Heart left ventricle (tissue), 13 donors: ENCODE measurements around the gene DAGLA.

Experiments used
- POLR2A ChIP-seq, 2 donors: fragments of 450-650 bp; IDR thresholded peaks; one replicate each; pipeline ENCODE4 v1.6.1; 2017; ENCODE audit warnings: antibody characterized with exemption in 2 of 2, mild to moderate bottlenecking in 2 of 2, moderate library complexity in 2 of 2
- TF ChIP-seq, protein P1 (sequence below), 12 donors: fragments of 200-600 bp; sonication (generic) in 4 of 12; IDR thresholded peaks; one replicate each; pipeline versions ENCODE4 v1.5.0 to v1.8.0; 2018 to 2022; ENCODE audit warnings: antibody characterized with exemption in 12 of 12, mild to moderate bottlenecking in 5 of 12
- donor health status: ischemic (EF 13 %, LVEDD 7.1; RV severe dilation, severe dysfunction).
- donor health status: DM: no; HTN: yes; CAD: no.
- donor health status: DM: no; HTN: no; CAD: no.
- donor health status: ischemic (EF 25% LVEDD 6.9; RV normal size, moderate dysfunction).
- donor health status: ischemic (EF 25% LVEDD 5.7; RV mildly dilated, moderate dysfunction).
- donor health status: ischemic (EF 35%, LVEDD 5.7; RV mildly dilated, moderate dysfunction).
- donor health status: nonischemic (EF 11% LVEDD 7.7; RV severe dilation, severe dysfunction).
- donor health status: DM: yes; HTN: yes; CAD: no.
- donor health status: PGD.
- donor health status: ischemic (EF 29% LVEDD 5.4; RV normal size, mild dysfunction).
- donor health status: nonischemic (EF 23%, LVEDD 6.1; RV moderate dilation, normal function).

DNA sequence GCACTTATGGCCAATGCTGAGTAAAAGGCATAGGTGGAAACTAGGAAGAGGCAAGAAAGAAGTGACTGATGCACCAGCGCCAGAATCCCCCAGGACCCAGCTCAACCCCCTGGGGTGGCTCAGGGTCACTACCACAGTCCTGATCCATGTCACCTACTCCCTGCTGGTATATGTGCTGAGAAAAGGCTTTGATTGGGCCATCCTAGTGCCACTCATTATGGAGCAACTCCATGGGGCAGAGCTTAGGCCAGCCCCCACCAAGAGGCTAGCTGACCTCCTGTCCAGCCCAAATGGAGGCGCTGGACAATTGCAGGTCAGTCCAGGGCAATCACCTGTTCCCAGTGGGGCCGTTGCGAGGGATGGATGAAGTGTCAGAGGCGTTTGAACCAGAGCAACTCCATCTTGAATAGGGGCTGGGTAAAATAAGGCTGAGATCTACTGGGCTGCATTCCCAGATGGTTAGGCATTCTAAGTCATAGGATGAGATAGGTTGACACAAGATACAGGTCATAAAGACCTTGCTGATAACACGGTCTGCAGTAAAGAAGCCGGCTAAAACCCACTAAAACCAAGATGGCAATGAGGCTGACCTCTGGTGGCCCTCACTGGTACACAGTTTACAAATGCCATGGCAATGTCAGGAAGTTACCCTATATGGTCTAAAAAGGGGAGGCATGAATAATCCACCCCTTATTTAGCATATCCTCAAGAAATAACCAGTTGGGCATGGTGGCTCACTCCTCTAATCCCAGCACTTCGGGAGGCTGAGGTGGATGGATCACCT is 20.6 kb upstream of the DAGLA start:
- TF ChIP-seq POLR2A (IDR thresholded peaks at IDR 0.05) = no peak
- TF ChIP-seq, protein P1, sequence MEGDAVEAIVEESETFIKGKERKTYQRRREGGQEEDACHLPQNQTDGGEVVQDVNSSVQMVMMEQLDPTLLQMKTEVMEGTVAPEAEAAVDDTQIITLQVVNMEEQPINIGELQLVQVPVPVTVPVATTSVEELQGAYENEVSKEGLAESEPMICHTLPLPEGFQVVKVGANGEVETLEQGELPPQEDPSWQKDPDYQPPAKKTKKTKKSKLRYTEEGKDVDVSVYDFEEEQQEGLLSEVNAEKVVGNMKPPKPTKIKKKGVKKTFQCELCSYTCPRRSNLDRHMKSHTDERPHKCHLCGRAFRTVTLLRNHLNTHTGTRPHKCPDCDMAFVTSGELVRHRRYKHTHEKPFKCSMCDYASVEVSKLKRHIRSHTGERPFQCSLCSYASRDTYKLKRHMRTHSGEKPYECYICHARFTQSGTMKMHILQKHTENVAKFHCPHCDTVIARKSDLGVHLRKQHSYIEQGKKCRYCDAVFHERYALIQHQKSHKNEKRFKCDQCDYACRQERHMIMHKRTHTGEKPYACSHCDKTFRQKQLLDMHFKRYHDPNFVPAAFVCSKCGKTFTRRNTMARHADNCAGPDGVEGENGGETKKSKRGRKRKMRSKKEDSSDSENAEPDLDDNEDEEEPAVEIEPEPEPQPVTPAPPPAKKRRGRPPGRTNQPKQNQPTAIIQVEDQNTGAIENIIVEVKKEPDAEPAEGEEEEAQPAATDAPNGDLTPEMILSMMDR (IDR thresholded peaks at IDR 0.05) = peak in 1 of 12 donors; percentile 15
